ENCODE data around the gene GRIK3. TPM values are rescaled to one million over a fixed set of nuclear protein-coding genes. Genes with fewer than 3 reads are reported as not detected.

The GRIK3 gene
- polyA plus RNA-seq, 1 donor (not counting 4 experiments of a cell fraction or from before 2014, with no cell fraction given): not detected

- no peaks in the 10 kb centered on the region for H3K79me2 ChIP-seq (ENCODE audit: control insufficient read depth, insufficient read depth, low read length)
Observed at GRCh38 chr1:37038227-37039093, 4.1 kb upstream of the GRIK3 start.

GRCh38 chr1:37037690-37038089 lies 3.4 kb upstream of the GRIK3 start:
- Histone ChIP-seq H3K4me1 (ENCODE audit: control insufficient read depth, extremely low read depth, insufficient read depth, low read length) (no peaks in the 10 kb centered on the region), H3K9me1 (ENCODE audit: control insufficient read depth, extremely low read depth, insufficient read depth, low read length) (no peaks in the 10 kb centered on the region), H3K9ac (ENCODE audit: control insufficient read depth, extremely low read depth, insufficient read depth, low read length) (no peak overlapping the region), H3K9me3 (ENCODE audit: control insufficient read depth, low read depth, low read length) (no peaks in the 10 kb centered on the region), H4K20me1 (ENCODE audit: control insufficient read depth, extremely low read depth, insufficient read depth, low read length) (no peaks in the 10 kb centered on the region), H3K27ac (ENCODE audit: control insufficient read depth, insufficient read depth, low read length) (no peak overlapping the region), H3K36me3 (ENCODE audit: control insufficient read depth in 2 of 2, extremely low read depth in 1 of 2, insufficient read depth in 2 of 2, low read length in 2 of 2) (no peaks in the 10 kb centered on the region), H2AFZ (ENCODE audit: control insufficient read depth, low read length) (no peak overlapping the region), H3K27me3 (ENCODE audit: control insufficient read depth, extremely low read depth, insufficient read depth, low read length) (peaks cover 57% of the 10 kb centered on the region), H3K79me2 (ENCODE audit: control insufficient read depth, insufficient read depth, low read length) (no peaks in the 10 kb centered on the region), H3K4me2 (ENCODE audit: control insufficient read depth, extremely low read depth, insufficient read depth, low read depth, low read length) (no peak overlapping the region), H3K4me3 (ENCODE audit: control insufficient read depth in 2 of 3, extremely low read depth in 1 of 3, insufficient read depth in 2 of 3, low read depth in 1 of 3, low read length in 3 of 3) (no peak overlapping the region)
- DNase-seq (ENCODE audit: low read depth, low spot score): no peak
- no peak for FAIRE-seq
- no peak for TF ChIP-seq EZH2 (IDR thresholded peaks at IDR 0.05; ENCODE audit: low read length)
- TF ChIP-seq, protein P1, sequence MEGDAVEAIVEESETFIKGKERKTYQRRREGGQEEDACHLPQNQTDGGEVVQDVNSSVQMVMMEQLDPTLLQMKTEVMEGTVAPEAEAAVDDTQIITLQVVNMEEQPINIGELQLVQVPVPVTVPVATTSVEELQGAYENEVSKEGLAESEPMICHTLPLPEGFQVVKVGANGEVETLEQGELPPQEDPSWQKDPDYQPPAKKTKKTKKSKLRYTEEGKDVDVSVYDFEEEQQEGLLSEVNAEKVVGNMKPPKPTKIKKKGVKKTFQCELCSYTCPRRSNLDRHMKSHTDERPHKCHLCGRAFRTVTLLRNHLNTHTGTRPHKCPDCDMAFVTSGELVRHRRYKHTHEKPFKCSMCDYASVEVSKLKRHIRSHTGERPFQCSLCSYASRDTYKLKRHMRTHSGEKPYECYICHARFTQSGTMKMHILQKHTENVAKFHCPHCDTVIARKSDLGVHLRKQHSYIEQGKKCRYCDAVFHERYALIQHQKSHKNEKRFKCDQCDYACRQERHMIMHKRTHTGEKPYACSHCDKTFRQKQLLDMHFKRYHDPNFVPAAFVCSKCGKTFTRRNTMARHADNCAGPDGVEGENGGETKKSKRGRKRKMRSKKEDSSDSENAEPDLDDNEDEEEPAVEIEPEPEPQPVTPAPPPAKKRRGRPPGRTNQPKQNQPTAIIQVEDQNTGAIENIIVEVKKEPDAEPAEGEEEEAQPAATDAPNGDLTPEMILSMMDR (optimal IDR thresholded peaks at IDR 0.05 in 1 of 3, IDR thresholded peaks at IDR 0.05 in 1 of 3, conservative IDR thresholded peaks at IDR 0.05 in 1 of 3; ENCODE audit: extremely low read depth in 1 of 3, insufficient read depth in 2 of 3, low read length in 3 of 3): no peak
- dilution Hi-C loops (cut with MboI; ENCODE audit: extremely low pct_ligation_motif_present, low sequenced_read_pairs): no loop called here

More at GRCh38 chr1:37038227-37039093, 4.1 kb upstream of the GRIK3 start:
- no peaks in the 10 kb centered on the region for H3K9me1 ChIP-seq (ENCODE audit: control insufficient read depth, extremely low read depth, insufficient read depth, low read length)
- H3K9ac ChIP-seq (ENCODE audit: control insufficient read depth, extremely low read depth, insufficient read depth, low read length): no peak overlapping the region
- no peaks in the 10 kb centered on the region for H4K20me1 ChIP-seq (ENCODE audit: control insufficient read depth, extremely low read depth, insufficient read depth, low read length)
- H3K4me3 ChIP-seq (ENCODE audit: control insufficient read depth in 2 of 3, extremely low read depth in 1 of 3, insufficient read depth in 2 of 3, low read depth in 1 of 3, low read length in 3 of 3): no peak overlapping the region
- H2AFZ ChIP-seq (ENCODE audit: control insufficient read depth, low read length): no peak overlapping the region
- H3K36me3 ChIP-seq (ENCODE audit: control insufficient read depth in 2 of 2, extremely low read depth in 1 of 2, insufficient read depth in 2 of 2, low read length in 2 of 2): no peaks in the 10 kb centered on the region
- FAIRE-seq: no peak
- TF ChIP-seq, protein P1 (optimal IDR thresholded peaks at IDR 0.05 in 1 of 3, IDR thresholded peaks at IDR 0.05 in 1 of 3, conservative IDR thresholded peaks at IDR 0.05 in 1 of 3; ENCODE audit: extremely low read depth in 1 of 3, insufficient read depth in 2 of 3, low read length in 3 of 3): peak; percentile 15 to 65 (median 65)
- no peak for TF ChIP-seq EZH2 (IDR thresholded peaks at IDR 0.05; ENCODE audit: low read length)
- H3K27me3 ChIP-seq (ENCODE audit: control insufficient read depth, extremely low read depth, insufficient read depth, low read length): peaks cover 50% of the 10 kb centered on the region
- dilution Hi-C loops (cut with MboI; ENCODE audit: extremely low pct_ligation_motif_present, low sequenced_read_pairs): no loop called here
- DNase-seq (ENCODE audit: low read depth, low spot score): no peak
- no peaks in the 10 kb centered on the region for H3K4me1 ChIP-seq (ENCODE audit: control insufficient read depth, extremely low read depth, insufficient read depth, low read length)
- H3K4me2 ChIP-seq (ENCODE audit: control insufficient read depth, extremely low read depth, insufficient read depth, low read depth, low read length): no peak overlapping the region
- H3K27ac ChIP-seq (ENCODE audit: control insufficient read depth, insufficient read depth, low read length): no peak overlapping the region
- H3K9me3 ChIP-seq (ENCODE audit: control insufficient read depth, low read depth, low read length): no peaks in the 10 kb centered on the region
